Measurements from ENCODE around the gene FAM222B.
"Not testable (repeated sequence)": the region's sequence is repeated elsewhere in the genome, so short reads cannot be mapped to it uniquely, and the experiment has no call there.

FAM222B gene

DNA sequence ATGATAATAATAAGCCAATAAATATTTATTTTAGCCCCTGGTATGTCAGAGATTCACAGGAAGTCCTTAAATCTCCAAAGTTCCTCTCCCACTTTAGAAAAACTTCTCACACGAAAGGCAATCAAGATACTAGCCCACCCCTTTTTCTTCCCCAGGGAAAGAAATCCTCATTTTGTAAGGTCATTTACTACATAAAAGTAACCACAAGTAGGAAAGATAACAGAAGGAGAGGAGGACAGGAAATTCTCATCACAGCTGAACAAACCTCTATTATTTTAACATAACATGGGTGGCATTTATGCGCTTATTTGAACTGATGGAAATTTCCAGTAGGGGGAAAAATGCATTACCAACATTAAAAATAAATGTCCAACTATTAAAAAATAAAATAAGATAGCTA, 3.4 kb downstream of the FAM222B start:
- no peak for ATAC-seq

DNA sequence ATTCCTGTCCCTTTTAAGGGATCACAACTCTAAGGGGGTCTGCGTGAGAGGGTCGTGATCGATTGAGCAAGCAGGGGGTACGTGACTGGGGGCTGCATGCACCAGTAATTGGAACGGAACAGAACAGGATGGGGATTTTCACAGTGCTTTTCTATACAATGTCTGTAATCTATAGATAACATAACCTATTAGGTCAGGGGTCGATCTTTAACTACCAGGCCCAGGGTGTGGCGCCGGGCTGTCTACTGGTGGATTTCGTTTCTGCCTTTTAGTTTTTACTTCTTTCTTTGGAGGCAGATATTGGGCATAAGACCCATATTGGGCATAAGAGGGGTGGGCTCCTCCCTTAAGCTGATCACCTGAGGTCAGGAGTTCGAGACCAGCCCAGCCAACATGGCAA, 6.0 kb downstream of the FAM222B start:
- not testable (repeated sequence) for ATAC-seq

DNA sequence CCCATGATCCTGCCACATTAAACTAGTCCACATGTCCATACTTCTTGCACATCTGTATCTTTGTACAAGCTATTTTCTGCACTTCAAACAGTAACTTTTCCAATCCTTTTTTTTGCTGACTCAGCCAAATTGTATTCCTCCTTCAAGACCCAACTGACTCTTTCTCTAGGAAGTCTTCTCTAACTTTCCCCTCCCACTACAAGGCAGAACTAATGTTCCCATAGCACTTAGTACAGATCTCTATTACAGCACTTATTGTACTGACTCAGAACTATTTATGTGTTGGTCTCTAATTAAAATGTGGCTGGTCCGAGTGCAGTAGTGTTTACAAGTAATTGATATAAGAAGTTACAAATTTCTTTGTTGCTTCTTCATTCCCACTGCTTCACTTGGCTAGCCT, 8.2 kb downstream of the FAM222B start:
- no peak for ATAC-seq

DNA sequence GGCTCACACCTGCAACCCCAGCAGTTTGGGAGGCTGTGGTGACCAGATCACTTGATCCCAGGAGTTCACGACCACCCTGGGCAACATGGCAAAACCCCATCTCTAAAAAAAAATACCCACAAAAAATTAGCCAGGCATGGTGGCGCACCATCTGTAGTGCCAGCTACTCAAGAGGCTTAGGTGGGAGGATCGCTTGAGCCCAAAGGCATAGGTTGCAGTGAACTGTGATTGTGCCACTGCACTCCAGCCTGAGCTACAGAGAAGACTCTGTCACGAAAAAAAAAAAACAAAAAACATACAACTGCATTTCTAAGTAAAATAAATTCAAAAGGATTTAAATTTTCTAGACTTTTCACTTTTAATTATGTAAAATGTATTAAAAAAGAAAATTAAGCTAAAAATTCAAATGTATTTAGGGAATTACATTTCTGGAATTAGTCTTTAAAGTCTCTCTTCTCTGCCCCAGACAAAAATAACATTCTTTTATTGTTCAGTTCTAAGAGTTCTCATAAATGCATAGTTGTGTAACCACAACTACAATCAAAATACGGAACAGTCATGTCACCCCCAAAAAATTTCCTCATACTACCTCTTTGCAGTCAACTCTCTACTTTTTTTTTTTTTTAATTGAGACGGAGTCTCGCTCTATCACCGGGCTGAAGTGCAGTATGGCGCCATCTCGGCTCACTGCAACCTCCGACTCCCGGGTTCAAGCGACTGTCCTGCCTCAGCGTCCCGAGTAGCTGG, 14.1 kb downstream of the FAM222B start:
- ATAC-seq: no peak

DNA sequence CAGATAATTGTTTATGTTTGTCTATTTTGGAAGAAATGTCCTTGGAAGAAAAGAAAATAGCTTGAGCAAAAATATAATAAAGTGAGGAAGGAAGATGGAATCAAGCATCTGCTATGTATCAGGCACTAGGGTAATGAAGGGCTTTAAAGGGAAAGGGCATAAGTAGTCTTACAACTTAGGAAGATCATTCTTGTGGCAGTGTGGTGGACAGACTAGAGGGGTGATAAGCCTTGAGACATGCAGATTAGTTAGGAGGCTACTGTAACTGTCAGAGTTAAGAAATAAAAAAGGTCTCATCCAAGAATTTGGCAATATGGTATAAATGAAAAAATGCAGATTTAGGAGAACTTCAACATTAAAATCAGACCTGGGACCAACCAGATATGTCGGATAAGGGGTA, 14.9 kb downstream of the FAM222B start:
- ATAC-seq: no peak

DNA sequence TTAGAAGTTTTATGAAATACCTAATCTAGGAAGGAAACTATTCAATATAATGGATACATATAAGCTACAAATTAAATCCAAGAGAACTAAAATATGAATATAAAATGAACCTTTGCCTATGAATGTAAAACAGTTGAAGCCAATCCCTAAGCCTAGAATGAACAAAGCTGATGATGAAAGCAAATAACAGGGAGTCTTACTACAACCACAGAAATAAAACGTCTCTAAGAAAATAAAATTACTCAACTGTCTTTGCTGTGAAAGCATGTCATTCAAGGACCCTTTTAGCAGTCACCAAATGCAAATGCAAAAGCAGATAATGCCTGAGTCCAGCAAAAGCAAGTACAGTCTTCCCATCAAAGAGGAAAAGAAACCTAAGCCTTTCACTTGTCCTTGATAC, 23.0 kb downstream of the FAM222B start:
- ATAC-seq: no peak

DNA sequence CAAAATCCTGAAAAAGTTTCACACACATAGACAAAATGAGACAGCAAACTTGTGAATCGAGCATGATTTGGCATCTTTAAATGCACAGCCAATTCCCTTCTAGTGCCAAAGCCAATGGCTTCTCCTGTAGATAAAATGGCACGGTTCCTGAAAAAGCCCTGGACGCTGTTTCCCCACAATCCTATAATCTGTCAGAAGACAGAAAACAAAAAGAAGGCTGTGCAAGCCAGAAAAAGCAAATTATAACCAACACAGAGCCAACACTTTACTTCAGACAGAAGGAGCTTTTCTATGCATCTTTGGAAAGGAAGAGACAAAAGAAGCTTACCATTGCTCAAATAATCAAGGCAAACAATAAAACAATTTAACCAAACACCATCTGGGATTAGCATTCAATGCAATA, 23.8 kb downstream of the FAM222B start:
- ATAC-seq: no peak

DNA sequence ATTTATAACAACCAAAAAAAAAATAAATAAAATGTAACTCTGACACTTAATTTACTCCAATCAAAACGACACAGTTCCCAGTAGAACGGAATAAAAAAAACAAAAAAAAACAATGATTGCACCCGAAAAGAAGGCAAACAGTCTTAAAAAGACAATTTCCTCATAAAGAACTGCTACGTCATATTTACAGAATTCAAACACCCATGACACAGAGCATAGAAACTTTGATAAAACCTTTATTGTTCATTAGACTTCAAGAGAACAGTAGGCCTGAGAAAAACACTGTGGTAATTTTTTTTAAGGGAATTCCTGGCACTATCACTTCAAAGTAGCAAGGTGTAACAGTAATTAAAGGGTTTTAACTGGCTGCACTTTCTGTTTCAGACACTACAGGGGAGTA, 26.1 kb downstream of the FAM222B start:
- no peak for ATAC-seq

DNA sequence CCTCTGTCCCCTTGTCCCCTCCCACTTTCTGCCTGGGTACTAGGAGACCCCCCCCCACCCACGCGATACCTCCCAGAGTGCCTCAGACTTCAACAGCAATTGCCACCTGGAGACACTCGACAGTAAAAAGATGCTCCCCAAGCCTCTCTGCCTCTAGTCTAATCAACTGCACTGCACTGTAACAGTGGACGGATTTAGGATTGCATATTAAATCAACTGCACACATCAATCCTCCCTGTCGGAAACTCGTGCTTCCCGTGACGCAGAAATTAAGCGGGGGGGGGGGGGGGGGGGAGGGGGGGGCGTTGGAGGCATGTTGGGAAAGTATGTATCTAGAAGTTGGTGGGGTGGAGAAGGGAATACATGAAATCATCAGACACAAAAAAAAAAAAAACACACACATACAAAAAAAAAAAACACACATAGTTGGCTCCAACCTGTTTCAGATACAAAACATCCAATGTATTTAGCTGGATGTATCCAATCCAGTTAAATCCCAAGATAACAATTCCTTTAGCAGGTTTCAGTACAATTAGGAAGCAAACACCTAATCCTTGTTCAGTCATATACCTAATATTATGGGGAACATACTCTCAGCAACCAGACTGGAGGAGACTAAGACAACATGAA, 29.7 kb downstream of the FAM222B start:
- ATAC-seq: peak; percentile 24 to 36

DNA sequence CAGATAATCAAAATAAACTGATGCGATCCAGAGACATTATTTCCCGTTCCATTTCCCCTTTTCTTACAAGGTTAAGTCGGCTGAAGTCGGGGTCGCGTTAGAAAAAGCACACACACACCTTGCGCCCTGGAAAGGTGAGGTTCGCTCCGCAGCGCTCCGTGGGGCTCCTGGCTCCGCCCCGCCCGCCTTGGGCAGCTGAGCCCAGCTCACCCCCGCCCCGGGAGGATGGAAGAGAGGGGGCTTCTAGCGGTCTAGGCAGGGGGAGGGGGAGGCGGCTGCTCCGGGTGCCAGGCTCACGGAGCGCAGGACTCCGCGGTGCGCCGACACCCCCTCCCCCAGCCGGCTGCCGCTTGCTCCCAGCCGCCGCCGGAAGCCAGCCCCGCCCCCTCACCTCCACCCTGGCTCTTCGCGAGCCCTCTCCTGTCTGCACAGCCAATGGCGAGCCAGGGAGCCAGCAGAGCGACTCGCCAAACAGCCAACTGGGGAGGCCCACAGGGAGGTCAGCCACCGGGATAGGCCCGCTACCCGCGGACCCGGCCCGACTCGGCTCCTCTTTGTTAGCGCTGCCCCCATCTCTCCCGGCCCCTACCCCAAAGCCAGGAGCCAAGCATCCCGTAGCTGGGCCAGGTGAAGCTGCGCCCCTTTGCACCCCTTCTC, 30.4 kb downstream of the FAM222B start:
- ATAC-seq: peak; percentile 98 to 99

DNA sequence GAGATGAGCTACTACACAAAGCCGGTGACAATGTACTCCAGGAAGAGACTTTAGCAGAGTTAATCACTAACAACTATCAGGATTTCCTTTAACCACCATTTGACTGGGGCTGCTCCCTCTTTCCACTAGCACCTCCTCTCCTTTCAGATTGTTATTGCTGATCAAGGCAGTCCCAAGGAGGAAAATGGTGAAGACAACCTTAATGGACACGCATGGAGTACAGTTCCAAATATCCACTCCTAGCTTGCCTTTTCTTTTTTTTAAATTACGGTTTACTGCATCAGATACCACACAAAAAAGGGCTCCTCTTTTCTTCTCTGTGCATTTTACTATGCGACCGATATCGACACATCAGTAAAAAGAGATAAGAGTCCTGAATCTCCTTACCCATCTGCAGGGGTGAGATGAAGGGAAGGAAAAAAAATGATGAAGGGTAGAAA, 30.9 kb downstream of the FAM222B start:
- ATAC-seq: no peak

DNA sequence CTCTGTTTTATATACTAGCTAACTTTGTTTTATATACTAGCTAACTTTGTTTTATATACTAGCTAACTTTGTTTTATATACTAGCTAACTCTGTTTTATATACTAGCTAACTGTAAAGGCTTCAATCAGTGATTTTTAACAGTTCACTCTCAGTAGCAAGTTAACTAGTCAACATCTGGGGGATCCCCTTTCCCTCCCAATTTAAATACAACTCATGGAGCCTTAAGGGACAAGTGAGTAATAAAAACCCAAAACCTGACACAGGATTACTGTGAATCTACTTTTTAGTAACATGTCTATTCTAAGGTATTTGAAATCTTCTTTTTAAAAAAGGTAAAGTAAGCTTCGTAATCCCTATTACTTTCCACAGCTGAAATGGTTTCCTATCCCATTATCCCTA, 32.2 kb downstream of the FAM222B start:
- ATAC-seq: peak; percentile 54 to 66

DNA sequence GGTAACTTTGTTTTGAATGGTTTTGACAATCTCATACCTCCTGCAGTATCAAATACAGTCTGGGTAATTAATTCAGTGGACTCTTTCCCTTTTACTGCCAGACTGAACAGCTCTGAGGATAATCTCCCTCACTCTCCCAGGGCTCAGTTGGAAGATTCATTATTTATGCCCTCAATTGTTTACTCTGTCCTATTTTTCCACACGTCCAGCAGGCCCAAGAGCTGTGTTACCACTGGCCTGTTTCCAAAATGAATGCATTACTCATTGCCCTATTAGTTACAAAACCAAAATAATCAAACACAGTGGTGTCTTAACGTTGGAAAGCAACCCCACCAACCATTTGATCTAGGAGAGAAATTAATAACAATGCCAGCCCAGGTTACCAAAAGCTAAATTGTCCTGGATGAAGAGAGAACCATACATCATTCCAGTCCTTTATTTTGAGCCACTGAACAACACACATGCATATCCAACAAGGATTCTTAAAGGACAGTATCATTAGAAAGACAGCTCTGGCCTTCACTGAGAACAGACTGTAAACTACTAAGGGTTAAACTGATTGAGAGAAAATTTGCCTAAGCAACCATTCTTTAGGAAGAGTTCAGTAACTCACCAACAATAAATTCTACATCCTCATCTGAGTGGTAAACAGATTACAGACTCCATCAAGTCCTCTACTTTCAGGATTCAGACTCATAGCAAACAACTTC, 34.5 kb downstream of the FAM222B start:
- no peak for ATAC-seq

DNA sequence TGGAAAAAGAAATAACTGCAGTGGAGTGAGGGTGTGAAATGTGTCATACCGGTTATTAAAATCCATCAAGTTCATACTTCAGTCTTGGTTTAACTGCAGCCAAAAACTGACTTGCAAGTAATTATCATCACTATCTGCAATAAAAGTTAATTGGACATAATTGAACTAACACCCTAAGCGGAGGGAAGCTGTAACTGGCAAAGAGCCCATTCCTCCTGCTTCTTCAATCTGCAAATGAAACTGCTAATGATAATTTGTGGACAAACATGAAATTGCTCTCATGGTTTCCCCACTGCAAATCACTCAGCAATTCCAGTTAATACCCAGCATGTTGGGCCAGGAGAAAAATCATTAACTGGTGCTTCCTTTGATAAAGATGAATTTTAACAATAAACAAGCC, 46.5 kb downstream of the FAM222B start:
- ATAC-seq: no peak

DNA sequence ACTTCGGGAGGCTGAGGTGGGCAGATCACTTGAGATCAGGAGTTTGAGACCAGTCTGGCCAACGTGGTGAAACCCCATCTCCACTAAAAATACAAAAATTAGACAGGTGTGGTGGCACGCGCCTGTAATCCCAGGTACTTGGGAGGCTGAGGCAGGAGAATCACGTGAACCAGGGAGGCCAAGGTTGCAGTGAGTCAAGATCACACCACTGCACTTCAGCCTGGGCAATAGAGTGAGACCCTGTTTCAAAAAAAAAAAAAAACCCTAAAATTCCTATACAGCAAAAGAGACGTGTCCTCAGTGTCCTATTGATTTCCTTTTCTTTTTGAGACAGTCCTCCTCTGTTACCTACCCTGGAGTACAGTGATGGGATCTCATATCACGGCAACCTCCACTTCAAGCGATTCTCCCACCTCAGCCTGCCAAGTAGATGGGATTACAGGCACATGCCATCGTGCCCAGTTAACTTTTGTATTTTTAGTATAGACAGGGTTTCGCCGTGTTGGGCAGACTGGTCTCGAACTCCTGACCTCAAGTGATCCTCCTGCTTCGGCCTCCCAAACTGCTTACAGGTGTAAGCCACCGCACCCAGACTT, 47.6 kb downstream of the FAM222B start:
- not testable (repeated sequence) for ATAC-seq

DNA sequence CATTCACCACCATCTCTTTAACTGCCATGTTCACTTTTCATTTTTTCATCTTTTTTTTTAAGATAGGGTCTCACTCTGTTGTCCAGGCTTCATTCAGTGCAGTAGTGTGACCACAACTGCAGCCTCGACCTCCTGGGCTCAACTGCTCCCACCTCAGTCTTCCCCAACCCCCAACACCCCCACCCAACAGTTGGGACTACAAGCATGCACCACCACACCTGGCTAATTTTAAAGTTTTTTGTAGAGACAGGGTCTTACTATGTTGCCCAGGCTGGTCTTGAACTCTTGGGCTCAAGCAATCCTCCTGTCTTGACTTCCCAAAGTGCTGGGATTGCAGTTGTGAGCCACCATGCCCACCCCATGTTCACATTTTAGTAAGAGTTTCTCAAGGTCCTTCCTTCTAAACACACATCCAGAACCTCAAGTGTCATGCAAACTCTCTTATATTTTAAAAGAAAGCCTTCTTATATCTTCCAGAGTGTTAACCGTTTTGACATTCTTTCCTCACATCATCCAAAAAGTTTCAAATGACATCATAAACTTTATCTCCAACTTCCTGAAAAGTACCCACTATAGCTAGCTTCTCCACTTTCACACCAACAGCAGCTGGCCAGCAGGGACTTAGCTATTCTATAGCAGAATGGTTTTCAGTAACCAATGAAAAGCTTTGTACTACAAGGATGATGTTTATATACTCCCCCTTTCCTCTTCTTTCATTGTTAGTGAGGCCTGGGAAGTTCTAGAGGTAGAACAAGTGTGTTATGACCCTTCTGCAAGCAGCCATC, 49.5 kb downstream of the FAM222B start:
- ATAC-seq: no peak

DNA sequence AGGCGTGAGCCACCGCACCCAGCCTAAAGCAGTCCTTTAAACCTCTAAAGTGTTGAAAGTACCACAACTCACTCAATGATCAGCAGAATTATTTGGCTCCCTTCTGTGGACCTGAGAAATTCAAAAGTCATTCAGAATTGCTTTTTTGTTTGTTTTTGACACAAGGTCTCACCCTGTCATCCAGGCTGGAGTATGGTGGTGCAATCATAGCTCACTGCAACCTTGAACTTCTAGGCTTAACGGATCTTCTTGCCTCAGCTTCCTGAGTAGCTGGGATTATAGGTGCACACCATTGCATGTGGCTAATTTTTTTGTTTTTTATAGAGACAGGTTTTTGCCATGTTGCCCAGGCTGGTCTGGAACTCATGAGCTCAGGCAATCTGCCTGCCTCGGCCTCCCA, 54.5 kb downstream of the FAM222B start:
- ATAC-seq: no peak

DNA sequence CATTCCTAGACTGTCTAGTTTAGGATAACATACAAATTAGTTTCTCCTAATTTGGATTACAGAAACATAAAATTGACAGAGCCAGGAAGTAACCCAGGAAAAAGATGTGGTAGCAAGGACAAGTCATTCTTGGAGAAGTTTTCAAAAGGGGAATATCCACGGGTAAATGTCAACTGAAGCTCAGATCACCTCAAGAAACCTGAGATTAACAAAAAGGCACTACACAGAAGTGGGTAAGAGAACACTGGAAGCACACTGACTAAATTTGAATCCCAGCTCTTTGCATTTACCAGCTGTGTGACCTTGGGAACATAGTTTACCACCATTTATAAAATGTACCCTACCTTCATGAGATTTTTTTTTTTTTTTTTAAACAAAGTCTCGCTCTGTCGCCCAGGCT, 59.4 kb downstream of the FAM222B start:
- ATAC-seq: no peak

DNA sequence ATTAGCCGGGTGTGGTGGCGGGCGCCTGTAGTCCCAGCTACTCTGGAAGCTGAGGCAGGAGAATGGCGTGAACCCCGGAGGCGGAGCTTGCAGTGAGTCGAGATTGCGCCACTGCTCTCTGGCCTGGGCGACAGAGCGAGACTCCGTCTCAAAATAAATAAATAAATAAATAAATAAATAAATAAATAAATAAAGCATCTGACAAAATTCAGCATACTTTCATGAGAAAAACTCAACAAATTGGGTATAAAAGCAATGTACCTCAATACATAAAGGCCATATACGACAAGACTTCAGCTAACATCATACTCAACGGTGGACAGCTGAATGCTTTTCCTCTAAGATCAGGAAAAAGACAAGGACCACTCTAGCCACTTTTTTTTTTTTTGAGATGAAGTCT, 63.0 kb downstream of the FAM222B start:
- not testable (repeated sequence) for ATAC-seq

DNA sequence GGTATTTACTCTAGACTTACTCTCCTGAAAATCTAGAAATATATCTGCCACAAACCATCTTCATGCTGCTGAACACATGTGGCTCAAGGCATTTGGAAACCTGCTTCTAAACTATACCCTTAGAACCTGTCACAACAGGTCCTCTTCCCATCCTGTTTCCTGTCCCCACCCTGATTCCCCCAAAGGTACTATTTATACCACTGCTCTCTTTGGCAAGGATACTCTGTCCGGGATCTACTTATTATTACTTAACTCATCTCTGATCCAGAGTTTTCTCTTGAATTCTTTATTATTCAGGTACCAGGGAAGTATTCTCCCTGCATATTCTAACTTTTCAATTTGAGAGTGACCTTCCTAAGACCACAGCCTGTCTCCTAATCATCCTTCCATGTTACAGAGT, 65.4 kb downstream of the FAM222B start:
- no peak for ATAC-seq

DNA sequence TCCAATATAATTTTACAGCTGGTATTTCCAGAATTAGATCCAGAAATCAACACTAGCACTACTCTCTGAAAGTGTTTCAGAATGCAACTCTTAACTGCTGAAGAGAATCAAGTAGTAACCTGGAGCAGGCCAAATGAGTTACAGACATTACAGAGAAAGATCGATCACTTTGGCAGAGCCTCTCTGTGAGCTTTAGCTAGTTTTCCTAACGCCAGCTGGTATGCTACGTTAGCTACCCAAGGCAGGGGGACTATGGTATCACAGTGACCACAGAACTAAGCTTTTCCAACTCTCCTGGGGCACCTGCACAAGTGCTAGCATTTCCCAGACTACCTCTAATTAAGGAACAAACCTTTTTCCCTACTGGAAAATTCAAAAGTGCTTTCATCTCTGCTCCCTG, 68.4 kb downstream of the FAM222B start:
- no peak for ATAC-seq

DNA sequence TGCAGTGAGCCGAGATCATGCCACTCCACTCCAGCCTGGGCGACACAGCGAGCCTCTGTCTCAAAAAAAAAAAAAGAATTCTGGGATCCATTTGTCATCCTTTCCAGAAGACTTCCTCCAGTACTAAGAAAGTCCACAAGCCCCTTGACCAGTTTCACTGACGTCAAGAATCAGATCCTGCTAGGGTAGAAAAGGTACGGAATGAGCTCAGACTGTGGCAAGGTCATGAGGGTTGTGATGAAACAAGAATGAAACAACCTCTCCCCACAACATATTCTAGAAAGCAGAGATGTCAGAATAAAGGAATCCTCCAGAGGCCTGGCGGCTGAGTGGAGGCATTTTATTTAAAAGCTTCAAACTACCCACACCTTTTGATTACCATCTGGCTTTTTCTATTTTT, 68.9 kb downstream of the FAM222B start:
- ATAC-seq: no peak
